SH-SY5Y (cell line): ENCODE results near the gene AFF1.

ENCODE experiments used
- GATA2 ChIP-seq: IDR thresholded peaks from 2 replicates; pipeline ENCODE4 v1.6.1; 2011; ENCODE audit warnings: mild to moderate bottlenecking, low read depth, low read length
- GATA3 ChIP-seq: IDR thresholded peaks from 2 replicates; pipeline ENCODE4 v1.6.1; 2011; ENCODE audit warnings: low read depth, mild to moderate bottlenecking, low read length, moderate library complexity

DNA sequence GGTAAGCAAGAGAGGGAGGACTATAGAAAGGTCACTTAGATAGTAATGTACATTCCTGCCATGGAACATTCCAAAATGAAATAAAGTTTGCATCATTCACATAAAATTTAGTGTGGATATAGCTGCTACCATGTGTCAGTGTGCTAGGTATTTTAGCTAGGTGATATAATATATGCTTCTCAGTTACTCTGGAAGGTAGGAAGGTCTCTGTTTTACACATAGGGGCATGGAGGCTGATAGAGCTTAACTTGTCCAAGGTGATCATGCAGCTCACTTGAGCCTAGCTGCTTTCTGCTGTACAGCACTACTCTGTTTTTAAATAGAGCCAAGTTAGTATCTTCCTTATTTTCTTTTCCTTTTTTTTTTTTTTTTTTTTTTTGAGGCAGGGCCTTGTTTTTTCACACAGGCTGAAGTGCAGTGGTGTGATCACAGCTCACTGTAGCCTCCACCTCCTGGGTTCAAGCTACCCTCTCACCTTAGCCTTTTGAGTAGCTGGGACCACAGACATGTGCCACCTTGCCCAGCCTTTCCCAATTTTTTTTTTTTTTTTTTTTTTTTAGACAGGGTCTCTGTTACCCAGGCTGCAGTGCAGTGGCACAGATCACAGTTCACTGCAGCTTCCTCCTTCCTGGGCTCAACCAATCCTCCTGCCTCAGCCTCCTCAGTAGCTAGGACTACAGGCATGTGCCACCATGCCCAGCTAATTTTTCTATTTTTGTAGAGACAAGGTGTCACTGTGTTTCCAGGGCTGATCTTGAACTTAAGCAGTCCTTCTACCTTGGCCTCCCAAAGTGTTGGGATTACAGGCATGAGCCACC is 10.4 kb downstream of the AFF1 start:
- TF ChIP-seq GATA3, result no peak
- TF ChIP-seq GATA2, result no peak
